Fibroblast of villous mesenchyme (primary cell): ENCODE results near the gene TSPAN3. TPM values are rescaled to one million over a fixed set of nuclear protein-coding genes. Genes with fewer than 3 reads are reported as not detected.

ENCODE experiments used
- DNase-seq: peaks from one replicate; pipeline ENCODE4 v3.0.0-alpha.2; 2010; ENCODE audit warnings: low read depth
- H3K4me3 ChIP-seq: 2 replicates; pipeline ENCODE4 v1.5.1; 2011; ENCODE audit warnings: low read depth, mild to moderate bottlenecking, low read length
- total RNA-seq: library from RNA; depleted of rRNA; stranded (reverse); fragments of >200 nt; gene quantifications from 2 replicates; pipeline ENCODE4 v1.2.3, GENCODE V29; 2012
- TF ChIP-seq, protein P1 (sequence below): IDR thresholded peaks from 2 replicates; pipeline ENCODE4 v1.5.1; 2012; ENCODE audit warnings: low read depth, mild to moderate bottlenecking, low read length; ENCODE audit not compliant: insufficient read depth

TSPAN3 gene
- total RNA-seq, 1 donor = 203 TPM

DNA sequence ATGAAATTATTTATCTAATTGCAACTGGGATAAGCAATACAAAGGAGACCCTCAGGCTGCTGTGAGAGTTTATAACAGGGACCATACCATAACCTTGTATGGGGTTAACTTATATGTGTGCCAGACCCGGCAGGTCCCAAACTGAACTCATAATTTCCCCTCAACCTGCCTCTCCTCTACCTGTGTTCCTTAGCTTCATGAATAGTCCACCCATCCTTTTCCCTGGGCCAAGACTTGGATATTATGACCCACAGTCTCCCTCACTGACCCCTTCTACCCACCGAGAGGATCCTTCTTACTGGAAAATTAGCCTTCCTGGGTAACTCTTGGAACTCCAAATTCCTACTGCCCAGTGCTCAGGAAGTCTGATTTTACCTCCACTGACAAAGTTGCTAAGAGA lies 3.4 kb upstream of the TSPAN3 start:
- DNase-seq = no peak
- TF ChIP-seq, protein P1, sequence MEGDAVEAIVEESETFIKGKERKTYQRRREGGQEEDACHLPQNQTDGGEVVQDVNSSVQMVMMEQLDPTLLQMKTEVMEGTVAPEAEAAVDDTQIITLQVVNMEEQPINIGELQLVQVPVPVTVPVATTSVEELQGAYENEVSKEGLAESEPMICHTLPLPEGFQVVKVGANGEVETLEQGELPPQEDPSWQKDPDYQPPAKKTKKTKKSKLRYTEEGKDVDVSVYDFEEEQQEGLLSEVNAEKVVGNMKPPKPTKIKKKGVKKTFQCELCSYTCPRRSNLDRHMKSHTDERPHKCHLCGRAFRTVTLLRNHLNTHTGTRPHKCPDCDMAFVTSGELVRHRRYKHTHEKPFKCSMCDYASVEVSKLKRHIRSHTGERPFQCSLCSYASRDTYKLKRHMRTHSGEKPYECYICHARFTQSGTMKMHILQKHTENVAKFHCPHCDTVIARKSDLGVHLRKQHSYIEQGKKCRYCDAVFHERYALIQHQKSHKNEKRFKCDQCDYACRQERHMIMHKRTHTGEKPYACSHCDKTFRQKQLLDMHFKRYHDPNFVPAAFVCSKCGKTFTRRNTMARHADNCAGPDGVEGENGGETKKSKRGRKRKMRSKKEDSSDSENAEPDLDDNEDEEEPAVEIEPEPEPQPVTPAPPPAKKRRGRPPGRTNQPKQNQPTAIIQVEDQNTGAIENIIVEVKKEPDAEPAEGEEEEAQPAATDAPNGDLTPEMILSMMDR = no peak
- no peak overlapping the region for H3K4me3 ChIP-seq

DNA sequence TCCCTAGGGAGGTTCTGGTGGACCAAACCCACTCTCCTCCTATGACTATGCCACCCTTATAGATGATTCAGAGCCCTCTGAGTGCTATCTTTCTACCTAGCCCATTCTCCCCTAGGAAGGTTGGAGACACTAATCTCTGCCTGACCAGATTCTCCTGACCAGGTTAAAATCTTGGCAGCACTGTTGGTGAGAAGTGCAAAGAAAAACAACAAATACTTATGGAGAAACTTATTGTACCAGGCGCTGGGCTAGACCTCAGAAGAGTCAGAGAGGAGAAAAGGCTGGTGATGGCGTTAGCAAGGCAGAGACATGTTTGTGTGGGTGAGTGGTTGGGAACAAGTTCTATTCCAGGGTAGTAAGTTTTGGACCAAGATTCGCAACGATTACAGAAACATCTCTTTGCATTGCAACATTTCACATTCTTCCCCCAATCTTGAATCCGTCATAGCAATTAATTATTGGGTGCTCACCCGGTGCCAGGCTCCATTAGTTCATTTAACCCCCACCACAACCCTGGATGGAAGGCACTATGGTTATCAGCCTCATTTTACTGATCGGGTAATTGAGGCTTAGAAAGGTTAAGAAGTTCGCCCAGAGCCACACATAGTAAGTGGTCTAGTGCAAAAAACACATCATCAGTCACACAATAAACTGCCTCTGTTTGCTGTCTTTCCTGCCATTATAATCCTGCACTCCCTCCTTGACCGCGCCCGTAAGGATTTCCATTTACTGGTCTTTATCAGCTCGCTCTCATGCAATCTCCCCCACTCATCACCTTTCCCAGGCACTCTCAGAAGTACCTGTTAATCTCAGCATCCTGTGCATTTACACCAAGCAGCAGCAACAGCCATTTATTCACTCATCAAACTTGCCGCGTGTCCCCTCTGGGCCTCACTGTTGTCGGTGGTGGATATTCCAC lies 655 bp upstream of the TSPAN3 start:
- DNase-seq = no peak
- no peak overlapping the region for H3K4me3 ChIP-seq
- TF ChIP-seq, protein P1 = no peak

DNA sequence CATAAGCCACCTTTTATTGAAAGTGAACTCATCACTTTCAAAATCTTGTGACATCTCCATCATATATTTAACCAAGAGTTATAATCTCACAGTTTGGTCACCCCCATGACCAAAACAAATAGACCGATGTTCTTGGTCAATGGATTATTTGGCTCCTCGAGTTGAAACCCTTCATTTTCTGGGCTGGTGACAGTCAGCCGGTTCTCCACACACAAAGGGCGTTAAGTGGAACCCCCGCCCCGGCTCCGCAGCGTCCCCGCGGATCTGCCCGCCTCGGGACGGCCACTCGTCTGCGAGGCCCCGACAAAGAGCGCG lies 772 bp downstream of the TSPAN3 start:
- TF ChIP-seq, protein P1 = no peak
- DNase-seq = no peak
- peak overlapping the region; percentile 74 for H3K4me3 ChIP-seq

DNA sequence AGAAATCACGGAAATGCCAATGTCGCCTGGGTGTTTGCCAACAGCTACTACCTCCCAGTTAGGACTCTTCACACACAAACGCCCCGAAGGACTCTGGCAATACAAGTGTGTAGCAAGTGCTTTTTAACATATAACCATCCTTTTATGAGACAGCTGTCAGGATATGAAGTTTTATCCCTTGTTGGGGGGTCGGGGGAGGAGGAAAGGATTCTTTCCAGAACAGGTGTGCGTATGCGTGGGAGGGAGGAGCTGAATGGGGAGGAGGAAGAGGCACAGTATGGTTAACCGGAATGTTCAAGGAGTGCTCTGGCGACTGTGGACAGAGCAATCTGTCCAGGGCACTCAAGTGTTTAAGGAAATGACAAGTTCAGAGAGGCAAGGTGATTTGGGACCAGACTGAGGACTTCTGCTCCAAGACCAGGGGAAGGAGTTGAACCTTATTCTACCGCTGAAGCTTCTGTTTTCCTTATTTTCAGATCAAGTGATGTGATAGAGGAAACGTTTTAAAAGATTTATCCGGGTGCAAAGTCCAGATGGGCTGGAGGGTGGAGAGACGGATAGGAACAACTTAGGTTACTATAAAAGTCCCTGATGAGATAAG lies 1.3 kb downstream of the TSPAN3 start:
- TF ChIP-seq, protein P1 = no peak
- no peak for DNase-seq
- H3K4me3 ChIP-seq = peak overlapping the region; percentile 74

DNA sequence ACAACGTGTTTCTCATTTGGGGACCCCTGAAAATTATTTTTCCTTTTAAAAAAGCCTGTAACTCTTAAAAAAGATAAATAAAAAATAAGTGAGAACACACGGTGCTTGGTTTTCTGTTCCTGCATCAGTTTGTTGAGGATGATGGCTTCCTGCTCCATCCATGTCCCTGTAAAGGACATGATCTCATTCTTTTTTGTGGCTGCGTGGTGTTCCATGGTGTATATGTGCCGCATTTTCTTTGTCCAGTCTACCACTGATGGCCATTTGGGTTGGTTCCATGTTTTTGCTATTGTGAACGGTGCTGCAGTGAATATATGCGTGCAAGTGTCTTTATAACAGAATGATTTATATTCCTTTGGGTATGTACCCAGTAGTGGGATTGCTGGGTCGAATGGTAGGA lies 2.3 kb downstream of the TSPAN3 start:
- TF ChIP-seq, protein P1 = no peak
- H3K4me3 ChIP-seq = no peak overlapping the region
- DNase-seq = no peak

DNA sequence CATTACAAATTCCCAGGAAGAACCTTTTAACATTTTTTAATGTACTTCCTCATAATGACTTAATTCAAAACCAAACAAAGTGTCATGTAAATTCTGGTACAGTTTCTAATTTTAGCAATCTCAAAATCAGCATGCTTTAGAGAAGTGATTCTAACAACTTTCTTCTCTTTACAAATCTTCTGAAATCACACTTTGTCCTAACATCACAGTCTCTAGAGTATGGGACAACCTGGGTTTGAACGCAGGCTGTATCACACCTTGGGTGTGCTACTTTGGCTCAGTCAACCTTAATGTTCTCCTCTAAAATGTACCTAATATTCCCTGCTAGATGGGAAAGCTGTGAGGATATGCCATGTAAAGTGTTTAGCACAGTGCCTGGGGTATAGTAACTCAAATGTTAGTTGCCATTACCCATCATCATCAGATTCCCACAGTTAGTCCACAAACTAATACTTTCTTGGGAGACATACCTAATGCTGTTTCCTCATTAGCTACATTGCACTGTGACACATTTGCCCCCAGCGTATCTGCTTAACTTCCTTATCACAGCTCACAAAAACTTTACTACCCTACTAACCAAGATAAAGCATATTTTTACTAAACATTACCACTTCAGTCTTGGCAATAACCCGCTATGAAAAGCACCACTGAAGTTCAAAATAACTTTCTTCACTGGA lies 3.1 kb downstream of the TSPAN3 start:
- DNase-seq = peak; percentile 56
- no peak overlapping the region for H3K4me3 ChIP-seq
- TF ChIP-seq, protein P1 = no peak
